ENCODE data around the gene ZNF609.

Gene ZNF609, protein sequence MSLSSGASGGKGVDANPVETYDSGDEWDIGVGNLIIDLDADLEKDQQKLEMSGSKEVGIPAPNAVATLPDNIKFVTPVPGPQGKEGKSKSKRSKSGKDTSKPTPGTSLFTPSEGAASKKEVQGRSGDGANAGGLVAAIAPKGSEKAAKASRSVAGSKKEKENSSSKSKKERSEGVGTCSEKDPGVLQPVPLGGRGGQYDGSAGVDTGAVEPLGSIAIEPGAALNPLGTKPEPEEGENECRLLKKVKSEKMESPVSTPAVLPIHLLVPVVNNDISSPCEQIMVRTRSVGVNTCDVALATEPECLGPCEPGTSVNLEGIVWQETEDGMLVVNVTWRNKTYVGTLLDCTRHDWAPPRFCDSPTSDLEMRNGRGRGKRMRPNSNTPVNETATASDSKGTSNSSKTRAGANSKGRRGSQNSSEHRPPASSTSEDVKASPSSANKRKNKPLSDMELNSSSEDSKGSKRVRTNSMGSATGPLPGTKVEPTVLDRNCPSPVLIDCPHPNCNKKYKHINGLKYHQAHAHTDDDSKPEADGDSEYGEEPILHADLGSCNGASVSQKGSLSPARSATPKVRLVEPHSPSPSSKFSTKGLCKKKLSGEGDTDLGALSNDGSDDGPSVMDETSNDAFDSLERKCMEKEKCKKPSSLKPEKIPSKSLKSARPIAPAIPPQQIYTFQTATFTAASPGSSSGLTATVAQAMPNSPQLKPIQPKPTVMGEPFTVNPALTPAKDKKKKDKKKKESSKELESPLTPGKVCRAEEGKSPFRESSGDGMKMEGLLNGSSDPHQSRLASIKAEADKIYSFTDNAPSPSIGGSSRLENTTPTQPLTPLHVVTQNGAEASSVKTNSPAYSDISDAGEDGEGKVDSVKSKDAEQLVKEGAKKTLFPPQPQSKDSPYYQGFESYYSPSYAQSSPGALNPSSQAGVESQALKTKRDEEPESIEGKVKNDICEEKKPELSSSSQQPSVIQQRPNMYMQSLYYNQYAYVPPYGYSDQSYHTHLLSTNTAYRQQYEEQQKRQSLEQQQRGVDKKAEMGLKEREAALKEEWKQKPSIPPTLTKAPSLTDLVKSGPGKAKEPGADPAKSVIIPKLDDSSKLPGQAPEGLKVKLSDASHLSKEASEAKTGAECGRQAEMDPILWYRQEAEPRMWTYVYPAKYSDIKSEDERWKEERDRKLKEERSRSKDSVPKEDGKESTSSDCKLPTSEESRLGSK (N-terminal part only)

DNA sequence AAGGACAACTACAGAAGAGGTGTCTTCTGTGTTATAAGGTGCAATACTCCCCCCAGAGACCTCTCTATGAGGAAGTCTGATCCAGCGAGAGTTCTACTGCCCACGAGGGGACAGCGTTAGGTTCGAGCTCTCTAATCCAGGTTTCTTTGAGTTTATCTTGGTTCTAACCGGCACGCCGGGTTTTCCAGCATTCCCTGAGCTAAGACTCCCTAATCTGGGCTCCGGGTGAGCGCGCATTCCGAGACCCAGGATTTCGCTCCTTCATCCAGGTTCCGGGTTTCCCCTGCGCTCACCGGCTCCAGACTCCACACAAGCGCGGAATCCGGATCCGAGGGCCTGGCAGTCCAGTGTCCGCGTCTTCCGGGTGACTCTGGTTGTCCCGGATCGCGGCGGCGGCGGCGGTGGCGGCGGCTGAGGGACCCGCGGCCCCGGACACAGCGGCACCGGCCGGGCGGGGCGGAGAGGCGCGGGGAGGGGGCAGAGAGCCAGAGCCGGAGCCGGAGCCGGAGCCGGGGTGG lies at the start of gene ZNF609:
Gene ZNF609 (plus strand): TSS at position 373 of the 518 bp plus-strand sequence. CDS start 38,842 bp downstream, outside the sequence.
- H3K4me1 ChIP-seq (ENCODE audit: control insufficient read depth, insufficient read depth, low read length), result peaks cover 39% of the 10 kb centered on the region
- H3K4me3 ChIP-seq (ENCODE audit: low read depth, low read length), result peak within 1 kb of the TSS; percentile 74
- 0 out of 2 replicates have a peak, but pooled peaks cover 3% of the 10 kb centered on the region for H3K36me3 ChIP-seq (ENCODE audit: control insufficient read depth, insufficient read depth, low read length)
- peak within 1 kb of the TSS; percentile 77 for H3K9ac ChIP-seq (ENCODE audit: low read length)
- no peaks in the 10 kb centered on the region for H3K9me3 ChIP-seq (ENCODE audit: control insufficient read depth, insufficient read depth, low read depth, low read length)
- no peaks in the 10 kb centered on the region for H3K27me3 ChIP-seq (ENCODE audit: control insufficient read depth, insufficient read depth, low read length)
- H3K27ac ChIP-seq (ENCODE audit: low read depth, low read length), result peak within 1 kb of the TSS; percentile 57

DNA sequence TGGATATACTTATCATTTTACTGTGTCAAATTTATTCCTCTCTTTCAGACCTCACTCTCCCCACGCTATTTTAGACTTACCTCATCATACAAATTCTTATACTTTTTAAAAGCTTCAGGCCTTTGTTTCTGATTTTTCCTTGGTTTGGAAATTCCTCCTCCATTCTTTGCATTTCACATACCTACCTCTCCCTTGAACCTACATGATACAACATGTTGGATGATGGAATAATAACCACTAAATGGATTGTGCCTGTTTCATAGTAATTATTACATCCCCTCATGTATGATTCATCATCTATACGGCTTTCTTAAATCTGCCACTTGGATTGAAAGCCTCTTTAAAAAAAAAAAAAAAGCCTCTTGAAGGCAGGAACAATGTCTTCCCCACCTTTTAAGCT lies 48.2 kb upstream of the ZNF609 start:
- Histone ChIP-seq H3K4me3 (ENCODE audit: low read depth, low read length) (no peak overlapping the region), H3K36me3 (ENCODE audit: control insufficient read depth, insufficient read depth, low read length) (peaks cover 57% of the 10 kb centered on the region), H3K27me3 (ENCODE audit: control insufficient read depth, insufficient read depth, low read length) (no peaks in the 10 kb centered on the region), H3K27ac (ENCODE audit: low read depth, low read length) (no peak overlapping the region), H3K9me3 (ENCODE audit: control insufficient read depth, insufficient read depth, low read depth, low read length) (no peaks in the 10 kb centered on the region), H3K4me1 (ENCODE audit: control insufficient read depth, insufficient read depth, low read length) (no peaks in the 10 kb centered on the region), H3K9ac (ENCODE audit: low read length) (no peak overlapping the region)

DNA sequence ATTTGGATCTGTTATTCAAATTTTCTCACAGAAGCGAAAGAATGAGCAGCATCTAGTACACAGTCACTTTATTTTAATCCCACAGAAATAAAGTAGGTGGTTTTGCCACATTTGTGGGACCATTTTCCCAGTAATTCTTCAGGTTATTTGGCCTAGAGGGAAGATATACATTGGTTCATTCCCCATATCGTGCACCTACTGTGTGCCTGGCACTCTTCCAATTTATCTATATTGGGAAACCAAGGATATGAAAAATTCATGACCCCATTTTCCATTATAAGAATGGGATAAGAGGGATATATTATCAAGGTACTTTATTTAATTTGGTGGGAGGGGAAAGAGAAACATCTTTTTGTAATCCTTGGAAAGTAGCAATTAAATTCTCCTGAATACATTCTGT lies 37.7 kb upstream of the ZNF609 start:
- Histone ChIP-seq H3K27me3 (ENCODE audit: control insufficient read depth, insufficient read depth, low read length) (no peaks in the 10 kb centered on the region), H3K27ac (ENCODE audit: low read depth, low read length) (no peak overlapping the region), H3K36me3 (ENCODE audit: control insufficient read depth, insufficient read depth, low read length) (peaks cover 34% of the 10 kb centered on the region), H3K9me3 (ENCODE audit: control insufficient read depth, insufficient read depth, low read depth, low read length) (no peaks in the 10 kb centered on the region), H3K4me1 (ENCODE audit: control insufficient read depth, insufficient read depth, low read length) (no peaks in the 10 kb centered on the region), H3K4me3 (ENCODE audit: low read depth, low read length) (no peak overlapping the region), H3K9ac (ENCODE audit: low read length) (no peak overlapping the region)

DNA sequence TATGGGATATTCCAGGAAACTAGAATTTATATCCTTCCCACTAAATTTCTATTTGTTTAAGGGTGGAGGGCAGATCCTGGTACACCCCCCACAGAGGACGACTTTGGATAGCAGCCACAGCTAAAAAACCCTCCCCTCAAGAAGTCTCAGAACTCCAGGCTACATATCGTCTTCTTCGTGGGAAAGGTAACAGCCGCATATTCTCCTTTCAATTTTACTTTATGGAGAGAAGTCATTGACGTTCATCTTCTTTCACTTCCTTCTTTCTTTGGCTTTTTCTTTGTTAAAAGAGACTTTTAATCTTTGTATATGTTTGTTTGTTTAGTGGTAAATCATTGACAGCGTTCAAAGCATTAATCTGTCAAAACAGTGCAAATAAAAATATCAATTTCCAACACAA lies 36.4 kb upstream of the ZNF609 start:
- Histone ChIP-seq H3K27ac (ENCODE audit: low read depth, low read length) (no peak overlapping the region), H3K4me3 (ENCODE audit: low read depth, low read length) (no peak overlapping the region), H3K9me3 (ENCODE audit: control insufficient read depth, insufficient read depth, low read depth, low read length) (no peaks in the 10 kb centered on the region), H3K27me3 (ENCODE audit: control insufficient read depth, insufficient read depth, low read length) (no peaks in the 10 kb centered on the region), H3K36me3 (ENCODE audit: control insufficient read depth, insufficient read depth, low read length) (peaks cover 30% of the 10 kb centered on the region), H3K9ac (ENCODE audit: low read length) (no peak overlapping the region), H3K4me1 (ENCODE audit: control insufficient read depth, insufficient read depth, low read length) (no peaks in the 10 kb centered on the region)

DNA sequence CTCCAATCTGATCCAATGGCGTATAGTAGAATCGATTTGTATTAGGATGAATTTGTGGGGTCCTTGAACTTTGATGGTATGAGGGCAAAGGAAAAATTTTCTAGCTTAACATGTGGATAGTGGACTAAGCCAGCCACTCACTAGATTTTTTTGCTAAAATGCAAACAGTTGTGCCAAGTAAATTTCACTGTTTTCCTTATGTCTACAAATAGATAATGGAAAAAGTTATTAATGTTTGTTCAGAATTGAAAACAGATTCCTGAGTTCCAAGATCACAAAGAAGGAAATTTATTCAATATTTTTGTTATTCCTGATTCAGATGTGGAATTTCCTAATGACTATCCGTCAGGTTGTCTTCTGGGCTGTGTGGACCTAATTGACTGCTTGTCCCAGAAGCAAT lies 35.2 kb upstream of the ZNF609 start:
- peaks cover 10% of the 10 kb centered on the region for H3K4me1 ChIP-seq (ENCODE audit: control insufficient read depth, insufficient read depth, low read length)
- H3K9ac ChIP-seq (ENCODE audit: low read length), result no peak overlapping the region
- 0 out of 2 replicates have a peak, but pooled peaks cover 3% of the 10 kb centered on the region for H3K27me3 ChIP-seq (ENCODE audit: control insufficient read depth, insufficient read depth, low read length)
- no peaks in the 10 kb centered on the region for H3K9me3 ChIP-seq (ENCODE audit: control insufficient read depth, insufficient read depth, low read depth, low read length)
- H3K36me3 ChIP-seq (ENCODE audit: control insufficient read depth, insufficient read depth, low read length), result peaks cover 28% of the 10 kb centered on the region
- no peak overlapping the region for H3K27ac ChIP-seq (ENCODE audit: low read depth, low read length)
- H3K4me3 ChIP-seq (ENCODE audit: low read depth, low read length), result no peak overlapping the region

DNA sequence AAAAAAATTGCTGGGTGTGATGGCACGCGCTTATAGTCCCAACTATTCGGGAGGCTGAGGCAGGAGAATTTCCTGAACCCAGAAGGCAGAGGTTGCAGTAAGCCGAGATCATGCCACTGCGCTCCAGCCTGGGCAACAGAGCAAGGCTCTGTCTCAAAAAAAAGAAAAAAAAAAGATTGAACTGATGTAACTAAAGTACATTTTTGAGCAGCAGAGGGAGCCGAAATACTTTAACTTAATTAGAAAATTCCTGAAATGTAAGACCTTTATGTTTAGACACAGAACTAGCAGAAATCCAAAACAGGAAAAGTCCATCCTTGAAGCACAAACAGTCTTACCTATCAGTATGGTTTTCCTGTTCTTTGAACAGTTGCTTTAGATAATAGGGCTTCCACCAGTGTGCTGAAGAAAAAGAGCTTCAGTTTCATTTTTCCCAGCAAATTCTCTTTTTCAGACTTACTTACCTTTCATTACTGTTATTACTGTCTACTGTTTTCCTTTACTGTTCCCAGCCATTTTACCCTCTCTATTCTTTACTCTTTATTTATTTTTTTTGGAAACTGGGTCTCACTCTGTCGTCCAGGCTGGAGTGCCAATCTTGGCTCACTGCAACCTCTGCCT lies 33.4 kb upstream of the ZNF609 start:
- Histone ChIP-seq H3K27ac (ENCODE audit: low read depth, low read length) (no peak overlapping the region), H3K27me3 (ENCODE audit: control insufficient read depth, insufficient read depth, low read length) (0 out of 2 replicates have a peak, but pooled peaks cover 3% of the 10 kb centered on the region), H3K4me1 (ENCODE audit: control insufficient read depth, insufficient read depth, low read length) (peaks cover 19% of the 10 kb centered on the region), H3K9ac (ENCODE audit: low read length) (no peak overlapping the region), H3K4me3 (ENCODE audit: low read depth, low read length) (no peak overlapping the region), H3K36me3 (ENCODE audit: control insufficient read depth, insufficient read depth, low read length) (peaks cover 27% of the 10 kb centered on the region), H3K9me3 (ENCODE audit: control insufficient read depth, insufficient read depth, low read depth, low read length) (no peaks in the 10 kb centered on the region)

DNA sequence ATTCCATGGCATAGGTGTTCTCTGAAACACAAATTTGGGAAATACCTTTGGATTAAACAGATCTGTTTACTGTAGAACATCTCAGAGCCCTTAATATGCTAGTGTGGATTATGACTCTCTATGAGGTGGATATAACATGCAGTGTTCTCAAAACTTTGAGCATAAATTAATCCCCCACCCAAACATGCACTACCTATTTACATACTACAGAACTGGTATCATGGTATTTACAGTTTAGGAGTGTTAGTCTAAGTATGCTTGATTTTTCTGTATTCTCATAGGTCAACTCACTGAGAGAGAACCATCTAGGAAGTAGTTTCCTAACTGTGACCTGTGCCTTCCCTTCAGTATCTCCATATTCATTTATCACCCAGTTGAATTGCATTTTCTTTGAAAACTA lies 30.9 kb upstream of the ZNF609 start:
- peaks cover 20% of the 10 kb centered on the region for H3K36me3 ChIP-seq (ENCODE audit: control insufficient read depth, insufficient read depth, low read length)
- 0 out of 2 replicates have a peak, but pooled peaks cover 3% of the 10 kb centered on the region for H3K27me3 ChIP-seq (ENCODE audit: control insufficient read depth, insufficient read depth, low read length)
- peak overlapping the region; percentile 43 for H3K9ac ChIP-seq (ENCODE audit: low read length)
- peak overlapping the region; percentile 67; the same call in 1 of the 2 replicates for H3K27ac ChIP-seq (ENCODE audit: low read depth, low read length)
- no peak overlapping the region for H3K4me3 ChIP-seq (ENCODE audit: low read depth, low read length)
- peaks cover 19% of the 10 kb centered on the region for H3K4me1 ChIP-seq (ENCODE audit: control insufficient read depth, insufficient read depth, low read length)
- no peaks in the 10 kb centered on the region for H3K9me3 ChIP-seq (ENCODE audit: control insufficient read depth, insufficient read depth, low read depth, low read length)

DNA sequence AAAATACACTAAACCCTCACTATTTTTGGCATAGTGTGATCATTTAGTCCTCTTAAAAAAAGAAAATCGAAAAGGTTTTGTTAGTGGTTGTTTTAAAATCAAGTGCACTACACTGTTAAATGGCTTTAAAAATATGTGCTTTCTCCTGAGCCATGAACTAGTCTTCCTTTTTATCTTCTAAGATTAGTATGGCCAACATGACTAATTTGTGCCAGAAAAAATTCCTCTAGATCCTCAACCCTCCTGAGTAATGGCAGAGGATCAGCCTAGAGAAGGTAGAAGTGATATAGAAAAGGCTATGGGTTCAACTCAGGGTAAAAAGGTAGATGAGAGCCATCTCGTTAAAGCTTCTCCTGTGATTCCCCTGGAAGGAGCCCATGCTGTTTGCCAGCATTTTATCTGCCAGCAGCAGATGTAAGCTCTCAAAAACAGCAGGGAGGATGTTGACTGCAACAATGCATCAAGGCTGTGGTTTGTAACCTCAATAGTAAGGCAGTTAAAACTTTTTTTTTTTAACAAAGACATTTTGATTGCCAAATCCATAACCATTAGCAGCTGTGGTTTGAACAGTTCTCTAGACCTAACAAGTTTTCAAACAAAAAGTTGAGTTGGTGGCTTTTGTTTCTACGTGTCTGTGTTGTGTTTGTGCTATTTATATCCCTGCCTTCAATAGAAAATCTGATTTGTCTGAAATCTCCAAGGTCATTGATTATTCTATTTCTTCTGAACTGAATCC lies 30.2 kb upstream of the ZNF609 start:
- Histone ChIP-seq H3K36me3 (ENCODE audit: control insufficient read depth, insufficient read depth, low read length) (peaks cover 15% of the 10 kb centered on the region), H3K9ac (ENCODE audit: low read length) (peak overlapping the region; percentile 49), H3K27me3 (ENCODE audit: control insufficient read depth, insufficient read depth, low read length) (0 out of 2 replicates have a peak, but pooled peaks cover 3% of the 10 kb centered on the region), H3K4me3 (ENCODE audit: low read depth, low read length) (no peak overlapping the region), H3K9me3 (ENCODE audit: control insufficient read depth, insufficient read depth, low read depth, low read length) (no peaks in the 10 kb centered on the region), H3K4me1 (ENCODE audit: control insufficient read depth, insufficient read depth, low read length) (peaks cover 19% of the 10 kb centered on the region), H3K27ac (ENCODE audit: low read depth, low read length) (peak overlapping the region; percentile 67; the same call in 1 of the 2 replicates)

DNA sequence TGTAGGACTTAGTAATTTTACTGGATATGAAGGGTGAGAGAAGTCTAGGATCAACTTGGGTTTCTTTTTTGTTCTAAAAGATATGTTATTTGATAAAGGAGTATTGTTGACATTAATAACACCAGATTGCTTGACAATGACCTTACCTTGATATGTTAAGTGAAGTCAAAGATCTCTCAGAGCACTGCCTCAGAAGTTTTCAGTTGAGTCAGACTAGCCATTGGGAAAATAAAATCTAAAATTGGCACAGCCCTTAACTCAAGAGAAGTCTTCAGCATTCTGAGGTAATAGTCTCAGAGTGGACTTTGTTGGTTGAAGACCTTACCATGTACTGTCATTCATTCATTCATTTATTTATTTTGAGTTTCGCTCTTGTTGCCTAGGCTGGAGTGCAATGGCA lies 22.4 kb upstream of the ZNF609 start:
- no peak overlapping the region for H3K9ac ChIP-seq (ENCODE audit: low read length)
- no peak overlapping the region for H3K27ac ChIP-seq (ENCODE audit: low read depth, low read length)
- no peaks in the 10 kb centered on the region for H3K9me3 ChIP-seq (ENCODE audit: control insufficient read depth, insufficient read depth, low read depth, low read length)
- no peak overlapping the region for H3K4me3 ChIP-seq (ENCODE audit: low read depth, low read length)
- no peaks in the 10 kb centered on the region for H3K4me1 ChIP-seq (ENCODE audit: control insufficient read depth, insufficient read depth, low read length)
- H3K27me3 ChIP-seq (ENCODE audit: control insufficient read depth, insufficient read depth, low read length), result no peaks in the 10 kb centered on the region
- no peaks in the 10 kb centered on the region for H3K36me3 ChIP-seq (ENCODE audit: control insufficient read depth, insufficient read depth, low read length)

Data from HUES6 (cell line).